ENCODE results near the gene PAPPA2.

PAPPA2 gene

GRCh38 chr1:176854758-176855745, 392.1 kb downstream of the PAPPA2 start:
- no peak for DNase-seq (ENCODE audit: low read depth)

GRCh38 chr1:176857632-176858031, 394.7 kb downstream of the PAPPA2 start:
- no peak for DNase-seq (ENCODE audit: low read depth)

- DNase-seq (ENCODE audit: low read depth) = no peak
Observed at GRCh38 chr1:176858433-176858916, 395.5 kb downstream of the PAPPA2 start.

GRCh38 chr1:176863613-176864012, 400.6 kb downstream of the PAPPA2 start:
- no peak for DNase-seq (ENCODE audit: low read depth)

- DNase-seq (ENCODE audit: low read depth) = no peak
Observed at GRCh38 chr1:176864211-176864610, 401.2 kb downstream of the PAPPA2 start.

- DNase-seq (ENCODE audit: low read depth) = no peak
Observed at GRCh38 chr1:176866011-176866714, 403.2 kb downstream of the PAPPA2 start.

- DNase-seq (ENCODE audit: low read depth) = no peak
Observed at GRCh38 chr1:176869577-176869976, 406.6 kb downstream of the PAPPA2 start.

- DNase-seq (ENCODE audit: low read depth) = no peak
Observed at GRCh38 chr1:176876966-176877515, 414.1 kb downstream of the PAPPA2 start.

- DNase-seq (ENCODE audit: low read depth) = no peak
Observed at GRCh38 chr1:176877557-176877956, 414.6 kb downstream of the PAPPA2 start.

- DNase-seq (ENCODE audit: low read depth) = no peak
Observed at GRCh38 chr1:176878750-176879536, 416.0 kb downstream of the PAPPA2 start.

GRCh38 chr1:176879784-176880620, 417.0 kb downstream of the PAPPA2 start:
- no peak for DNase-seq (ENCODE audit: low read depth)

GRCh38 chr1:176880955-176881595, 418.1 kb downstream of the PAPPA2 start:
- DNase-seq (ENCODE audit: low read depth) = peak; percentile 22

- DNase-seq (ENCODE audit: low read depth) = no peak
Observed at GRCh38 chr1:176884286-176884685, 421.3 kb downstream of the PAPPA2 start.

GRCh38 chr1:176884911-176885310, 421.9 kb downstream of the PAPPA2 start:
- no peak for DNase-seq (ENCODE audit: low read depth)

- no peak for DNase-seq (ENCODE audit: low read depth)
Observed at GRCh38 chr1:176885341-176885740, 422.4 kb downstream of the PAPPA2 start.

GRCh38 chr1:176885751-176886150, 422.8 kb downstream of the PAPPA2 start:
- DNase-seq (ENCODE audit: low read depth) = no peak

GRCh38 chr1:176888471-176889032, 425.6 kb downstream of the PAPPA2 start:
- DNase-seq (ENCODE audit: low read depth) = no peak

GRCh38 chr1:176893625-176894352, 430.8 kb downstream of the PAPPA2 start:
- no peak for DNase-seq (ENCODE audit: low read depth)

- DNase-seq (ENCODE audit: low read depth) = no peak
Observed at GRCh38 chr1:176894450-176894849, 431.5 kb downstream of the PAPPA2 start.

Data from HS-27A (cell line).